ENCODE measurements around the gene NOVA2.
A peak's percentile ranks its signal among the peaks of the same experiment; 100 is the strongest.

NOVA2 gene

GRCh38 chr19:45999653-46000121, 26.0 kb upstream of the NOVA2 start:
- DNase-seq = no peak

DNA sequence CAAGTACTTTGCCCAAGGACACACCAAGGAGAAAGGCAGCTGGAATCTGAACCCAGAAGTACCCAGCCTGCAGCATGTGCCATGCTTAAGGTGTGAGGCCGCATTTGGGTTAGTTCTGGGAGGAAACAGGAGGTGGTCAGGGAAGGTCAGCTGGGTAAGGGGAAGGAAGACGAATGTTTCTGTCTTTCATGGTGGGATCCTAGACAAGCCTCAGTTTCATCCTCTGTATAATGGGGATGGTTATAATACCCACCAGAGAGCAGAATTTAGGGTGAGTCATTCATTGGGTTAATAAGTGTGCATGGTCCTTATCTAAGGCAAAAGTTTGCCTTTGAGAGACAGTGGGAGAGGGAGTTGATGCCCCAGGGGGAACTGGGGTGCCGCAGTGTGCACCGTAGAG, 25.2 kb upstream of the NOVA2 start:
- no peak for DNase-seq

DNA sequence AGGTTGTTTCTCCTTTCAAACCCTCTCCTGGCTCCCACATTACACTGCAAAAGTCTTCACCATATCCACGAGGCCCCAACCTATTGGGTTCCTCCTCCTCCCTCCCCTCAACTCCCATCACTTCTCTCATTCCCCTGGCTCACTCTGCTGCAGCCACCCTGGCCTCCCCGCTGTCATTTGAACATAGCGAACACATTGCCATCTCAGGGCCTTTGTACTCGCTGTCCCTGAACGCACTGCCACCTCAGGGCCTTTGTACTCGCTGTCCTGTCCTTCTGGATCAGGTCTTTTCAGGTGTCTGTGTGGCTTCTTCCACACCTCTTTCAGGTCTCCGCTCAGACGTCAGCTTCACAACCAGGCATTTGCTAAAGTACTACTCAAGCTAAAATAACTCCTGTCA, 23.3 kb upstream of the NOVA2 start:
- DNase-seq = no peak

GRCh38 chr19:45995715-45996385, 22.2 kb upstream of the NOVA2 start:
- DNase-seq = peak; percentile 25

DNA sequence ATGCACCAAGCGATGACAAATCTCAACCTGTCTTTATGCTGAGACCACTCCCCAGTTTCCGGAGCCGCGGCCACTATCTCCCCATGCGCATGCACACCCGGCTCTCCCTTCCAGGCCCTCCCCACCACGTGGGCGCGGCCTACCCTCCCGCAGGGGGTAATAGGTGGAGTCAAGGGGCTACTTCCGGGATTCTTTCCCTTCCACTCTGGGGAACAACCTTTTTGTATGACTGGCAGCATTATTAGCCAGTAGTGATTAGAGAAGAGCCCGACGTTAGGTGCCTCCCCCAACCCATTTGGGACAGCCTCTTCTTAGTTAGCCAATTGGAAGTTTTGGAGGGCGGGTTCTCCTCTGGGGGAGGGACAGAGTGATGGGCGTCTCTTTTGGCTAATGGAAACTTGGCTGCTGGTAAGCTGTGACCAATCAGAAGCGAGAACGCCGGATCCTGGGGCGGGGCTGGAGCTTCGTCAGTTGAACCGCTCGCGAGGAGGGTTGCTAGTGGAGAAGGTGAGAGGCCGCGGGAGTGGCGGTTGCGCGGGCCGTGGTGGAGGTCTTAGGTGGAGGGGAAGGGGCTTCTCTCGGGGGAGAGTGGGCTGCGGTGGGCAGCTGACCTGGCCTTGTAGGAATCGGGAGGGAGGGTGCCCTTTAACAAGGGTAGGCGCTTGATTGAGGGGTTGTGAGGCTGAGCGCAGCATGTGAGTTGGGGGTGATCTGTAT, 21.5 kb upstream of the NOVA2 start, which contains the start of gene CCDC61:
Gene CCDC61 (plus strand): TSS at position 470 of the 717 bp plus-strand sequence. CDS start 7,552 bp downstream, outside the sequence.
- peak; percentile 99 for DNase-seq

DNA sequence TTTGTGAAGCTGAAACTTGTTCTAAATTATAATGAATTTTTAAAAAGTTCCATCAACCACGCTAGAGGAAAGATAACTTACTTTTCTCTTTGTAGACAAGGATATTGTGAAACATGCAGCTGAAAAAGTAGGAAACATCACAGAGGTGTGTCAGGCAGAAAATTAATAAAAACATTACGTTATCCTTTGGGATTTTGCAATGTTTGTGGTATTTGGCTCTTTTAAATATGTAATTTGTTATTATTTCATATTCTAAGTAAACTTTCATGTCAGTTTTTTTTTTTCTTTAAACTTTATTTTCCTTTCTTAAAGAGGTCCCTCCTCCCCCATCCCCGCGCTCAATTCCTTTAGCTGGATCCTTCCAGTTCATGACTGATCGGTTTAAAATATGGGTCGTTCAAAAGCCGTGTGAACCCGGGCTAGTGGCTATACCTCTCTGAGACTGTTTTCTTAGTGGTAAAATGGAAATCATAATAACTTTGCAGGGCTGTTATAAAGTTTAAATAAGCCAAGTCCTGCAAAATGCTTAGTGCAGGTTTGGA, 20.9 kb upstream of the NOVA2 start:
- DNase-seq = no peak

DNA sequence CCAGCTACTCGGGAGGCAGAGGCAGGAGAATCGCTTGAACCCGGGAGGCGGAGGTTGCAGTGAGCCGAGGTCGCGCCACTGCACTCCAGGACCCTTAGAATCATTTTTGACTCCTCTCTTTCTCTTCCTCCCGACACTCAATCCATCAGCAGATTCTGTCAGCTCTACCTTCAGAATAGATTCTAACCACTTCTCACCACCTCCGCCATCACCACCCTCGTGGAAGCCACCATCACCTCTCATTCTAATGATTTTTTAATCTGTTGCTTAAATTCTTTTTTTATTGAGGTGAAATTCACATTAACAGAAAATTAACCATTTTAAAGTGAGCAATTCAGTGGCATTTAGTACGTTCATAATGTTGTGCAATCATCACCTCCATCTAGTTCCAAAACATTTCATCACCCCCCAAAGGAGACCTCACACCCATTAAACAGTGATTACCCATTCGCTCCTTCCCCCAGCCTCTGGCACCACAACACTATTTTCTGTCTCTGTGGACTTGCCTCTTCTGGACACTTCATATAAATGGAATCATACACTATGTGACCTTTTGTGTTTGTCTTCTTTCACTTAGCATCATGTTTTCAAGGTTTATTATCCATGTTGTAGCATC, 16.6 kb upstream of the NOVA2 start:
- no peak for DNase-seq

DNA sequence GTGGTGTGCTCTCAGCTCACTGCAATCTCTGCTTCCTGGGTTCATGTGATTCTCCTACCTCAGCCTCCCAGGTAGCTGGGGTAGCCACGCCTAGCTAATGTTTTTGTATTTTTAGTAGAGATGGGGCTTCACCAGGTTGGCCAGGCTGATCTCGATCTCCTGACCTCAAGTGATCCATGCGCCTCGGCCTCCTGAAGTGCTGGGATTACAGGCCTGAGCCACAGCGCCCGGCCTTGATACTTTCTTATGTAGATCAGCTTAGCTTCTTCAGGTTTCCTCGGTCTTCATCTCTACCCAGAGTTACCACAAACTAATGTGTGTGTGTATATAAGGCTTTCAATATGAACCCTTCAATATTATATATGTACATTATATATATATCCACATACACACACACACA, 11.7 kb upstream of the NOVA2 start:
- no peak for DNase-seq

- no peak for DNase-seq
Measured at GRCh38 chr19:45981350-45981749, 7.7 kb upstream of the NOVA2 start.

- no peak for DNase-seq
Measured at GRCh38 chr19:45978156-45978555, 4.5 kb upstream of the NOVA2 start.

GRCh38 chr19:45976178-45976577, 2.5 kb upstream of the NOVA2 start:
- DNase-seq = no peak

DNA sequence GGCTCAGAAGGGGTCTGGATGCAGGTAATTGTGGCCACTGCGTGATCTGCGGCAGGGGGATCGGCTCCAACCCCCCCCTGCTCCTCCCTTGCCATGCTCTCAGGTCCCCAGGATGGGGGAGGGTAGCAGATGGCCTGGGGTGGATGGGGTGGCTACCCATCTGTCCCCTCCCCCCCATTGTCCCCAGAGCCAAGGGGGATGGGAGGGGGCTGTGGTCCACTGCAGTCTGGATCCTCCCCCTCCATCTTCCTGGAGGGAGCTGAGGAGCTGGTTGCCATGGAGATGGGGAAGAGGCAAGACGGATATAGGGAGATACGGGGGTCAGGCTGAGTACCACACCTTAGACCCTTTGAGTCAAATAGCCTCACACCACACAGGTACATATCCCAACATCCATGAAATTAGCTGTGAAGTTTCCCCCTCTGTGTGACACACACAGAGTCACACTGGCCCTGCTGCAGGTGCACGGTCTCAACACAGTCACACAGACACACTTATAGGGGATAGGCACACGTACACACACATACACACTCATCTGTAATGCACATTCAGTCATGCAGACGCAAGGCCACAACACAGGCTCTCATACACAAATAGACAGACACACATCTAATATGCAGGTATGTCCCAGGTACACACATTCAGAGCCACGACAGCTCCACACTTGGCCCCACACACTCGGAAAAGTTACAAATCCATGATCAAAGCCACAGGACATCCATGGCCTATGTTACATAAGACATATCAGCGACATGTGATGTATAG, 1.8 kb upstream of the NOVA2 start:
- no peak for DNase-seq

- DNase-seq = no peak
Measured at GRCh38 chr19:45972947-45973540, 621 bp downstream of the NOVA2 start.

GRCh38 chr19:45972081-45972946, 1.4 kb downstream of the NOVA2 start:
- no peak for DNase-seq

- no peak for DNase-seq
Measured at GRCh38 chr19:45971260-45971902, 2.3 kb downstream of the NOVA2 start.

GRCh38 chr19:45969676-45970075, 4.0 kb downstream of the NOVA2 start:
- DNase-seq = no peak

DNA sequence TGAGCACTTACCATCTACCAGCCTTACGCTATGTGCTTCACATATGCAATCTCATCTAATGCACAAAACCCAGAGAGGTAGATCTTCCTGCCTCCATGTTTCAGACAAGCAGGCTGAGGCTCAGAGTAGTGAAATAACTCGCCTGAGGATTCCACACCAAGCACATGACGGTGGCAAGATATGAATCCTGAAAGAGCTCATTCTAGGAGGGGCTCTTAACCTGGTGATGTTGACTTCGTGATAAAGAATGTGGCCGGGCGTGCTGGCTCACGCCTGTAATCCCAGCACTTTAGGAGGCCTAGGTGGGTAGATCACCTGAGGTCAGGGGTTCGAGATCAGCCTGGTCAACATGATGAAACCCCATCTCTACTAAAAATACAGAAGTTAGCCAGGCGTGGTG, 5.0 kb downstream of the NOVA2 start:
- DNase-seq = no peak

DNA sequence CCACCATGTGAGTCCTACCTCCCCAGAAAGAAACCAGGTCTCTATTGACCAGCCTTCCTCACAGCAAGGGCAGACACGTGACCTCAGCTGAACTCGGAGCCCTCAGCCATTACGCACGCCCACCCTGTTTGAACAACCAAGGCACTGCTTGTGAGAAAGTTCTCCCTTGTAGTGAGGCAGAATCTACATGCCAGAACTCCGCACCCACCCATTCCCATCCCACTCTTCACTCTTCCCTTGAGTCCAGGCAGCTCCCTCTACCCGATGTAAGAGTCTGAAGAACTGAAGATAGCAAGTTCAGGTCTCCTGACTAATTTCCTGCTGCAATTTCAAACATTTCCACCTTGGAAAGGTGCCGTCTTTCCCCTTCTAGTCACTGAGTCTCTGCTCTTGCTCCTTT, 6.4 kb downstream of the NOVA2 start:
- DNase-seq = no peak

GRCh38 chr19:45962021-45962420, 11.6 kb downstream of the NOVA2 start:
- no peak for DNase-seq

DNA sequence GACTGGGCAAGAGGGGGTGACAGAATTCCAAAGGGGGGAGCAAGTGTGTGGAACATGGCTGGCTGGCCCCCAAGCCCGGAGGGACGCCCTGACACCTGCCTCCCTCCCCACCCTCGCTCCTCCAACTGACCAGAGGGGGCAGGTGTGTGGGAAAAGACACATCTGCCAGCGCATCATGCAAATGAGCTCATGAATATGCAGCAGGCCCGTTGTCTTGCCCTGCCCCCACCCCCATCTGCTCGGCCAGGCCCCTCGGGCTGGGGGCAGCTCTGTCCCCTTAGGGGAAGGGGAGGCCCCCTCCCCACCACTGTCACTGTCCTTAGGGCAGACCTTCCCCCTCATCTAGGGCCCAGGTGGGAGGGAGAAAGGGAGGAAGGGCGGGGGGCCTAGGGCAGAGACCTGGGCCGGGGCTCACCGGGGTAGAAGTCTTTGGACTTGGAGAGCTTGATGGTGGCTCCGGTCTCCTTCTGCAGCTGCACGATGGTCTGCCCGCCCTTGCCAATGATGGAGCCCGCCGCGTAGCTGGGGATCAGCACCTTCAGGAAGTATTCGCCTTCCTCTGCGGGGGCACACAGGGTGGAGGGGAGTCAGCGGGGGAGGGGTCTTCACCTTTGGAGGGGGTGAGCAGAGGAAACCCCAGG, 12.9 kb downstream of the NOVA2 start:
- no peak for DNase-seq

All from DMS 273 treated with DMSO at 0.1 percent for 48 hours (cell line).